GM20000 (cell line): ENCODE data around the gene B4GALT6.

Experiments used
- DNase-seq: peaks from one replicate; pipeline ENCODE4 v3.0.0; 2012; ENCODE audit warnings: low spot score
- TF ChIP-seq, protein P1 (sequence below): IDR thresholded peaks from 2 replicates; pipeline ENCODE4 v1.5.1; 2012; ENCODE audit warnings: mild to moderate bottlenecking, control low read depth; ENCODE audit errors: extremely low read depth, missing control alignments

Gene B4GALT6

DNA sequence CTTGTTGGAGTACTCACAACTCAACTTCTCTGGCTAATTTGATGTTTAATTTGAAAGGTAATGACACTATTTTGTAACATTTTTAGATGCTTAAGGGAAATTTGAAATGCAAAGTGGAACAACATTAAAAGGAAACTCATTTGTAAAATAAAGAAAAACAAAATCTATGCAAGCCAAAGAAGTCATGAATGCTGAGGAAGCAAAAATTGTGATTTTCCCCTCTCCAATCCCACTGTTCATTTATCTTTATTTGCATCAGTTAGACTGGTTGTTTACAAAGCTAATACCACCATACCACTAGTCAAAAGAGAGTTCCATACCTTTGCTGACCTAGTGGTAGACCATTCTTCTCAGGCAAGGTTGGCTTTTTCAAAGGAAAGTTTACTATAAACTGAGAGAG lies 2.2 kb upstream of the B4GALT6 start:
- TF ChIP-seq, protein P1, sequence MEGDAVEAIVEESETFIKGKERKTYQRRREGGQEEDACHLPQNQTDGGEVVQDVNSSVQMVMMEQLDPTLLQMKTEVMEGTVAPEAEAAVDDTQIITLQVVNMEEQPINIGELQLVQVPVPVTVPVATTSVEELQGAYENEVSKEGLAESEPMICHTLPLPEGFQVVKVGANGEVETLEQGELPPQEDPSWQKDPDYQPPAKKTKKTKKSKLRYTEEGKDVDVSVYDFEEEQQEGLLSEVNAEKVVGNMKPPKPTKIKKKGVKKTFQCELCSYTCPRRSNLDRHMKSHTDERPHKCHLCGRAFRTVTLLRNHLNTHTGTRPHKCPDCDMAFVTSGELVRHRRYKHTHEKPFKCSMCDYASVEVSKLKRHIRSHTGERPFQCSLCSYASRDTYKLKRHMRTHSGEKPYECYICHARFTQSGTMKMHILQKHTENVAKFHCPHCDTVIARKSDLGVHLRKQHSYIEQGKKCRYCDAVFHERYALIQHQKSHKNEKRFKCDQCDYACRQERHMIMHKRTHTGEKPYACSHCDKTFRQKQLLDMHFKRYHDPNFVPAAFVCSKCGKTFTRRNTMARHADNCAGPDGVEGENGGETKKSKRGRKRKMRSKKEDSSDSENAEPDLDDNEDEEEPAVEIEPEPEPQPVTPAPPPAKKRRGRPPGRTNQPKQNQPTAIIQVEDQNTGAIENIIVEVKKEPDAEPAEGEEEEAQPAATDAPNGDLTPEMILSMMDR = no peak
- DNase-seq = no peak

DNA sequence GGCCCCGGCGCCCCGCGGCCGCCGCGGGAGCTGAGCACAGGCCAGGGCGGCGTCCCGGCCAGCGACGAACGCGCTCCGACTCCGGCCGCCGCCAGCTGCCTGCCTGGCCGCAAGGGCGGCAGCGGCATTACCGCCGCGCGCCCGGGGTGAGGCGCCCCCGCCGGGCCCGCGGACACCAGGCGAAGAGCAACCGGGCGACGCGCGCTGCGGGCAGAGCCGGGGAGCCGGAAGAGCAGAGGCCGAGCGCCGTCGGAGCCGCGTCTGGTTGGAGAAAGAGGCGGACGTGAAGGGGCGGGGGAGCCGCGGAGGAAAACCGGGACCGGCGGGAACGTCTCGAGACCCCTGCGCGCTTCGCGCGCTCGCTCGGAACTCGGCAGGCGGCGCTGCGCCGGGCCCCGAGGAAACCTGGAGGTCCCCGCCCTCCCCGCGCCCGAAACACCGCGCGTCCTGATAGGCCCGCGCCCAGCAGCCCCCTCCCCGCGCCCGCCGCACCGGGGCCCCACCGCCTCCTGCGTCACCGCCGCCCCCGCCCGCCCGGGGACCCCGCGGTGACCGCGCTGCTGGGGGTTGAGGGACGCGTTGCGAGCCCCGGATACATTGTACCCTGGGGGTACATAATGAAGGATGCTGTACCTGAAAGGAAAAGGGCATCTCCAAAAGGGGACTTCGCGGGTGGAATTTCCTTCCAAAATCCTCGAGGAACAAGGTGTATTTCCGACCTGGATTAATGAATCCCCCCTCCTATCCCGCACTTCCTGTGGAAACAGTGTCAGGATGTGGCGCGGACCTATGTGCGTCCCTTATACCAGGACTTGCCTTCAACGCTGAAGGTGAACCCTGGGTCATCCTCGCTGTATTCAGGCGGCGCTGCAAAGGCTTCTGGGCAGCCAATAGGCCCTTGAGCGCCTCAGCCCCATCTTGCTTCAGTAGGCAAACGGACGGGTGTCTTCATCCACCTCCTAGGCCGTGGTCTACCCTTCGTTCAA lies 1.0 kb upstream of the B4GALT6 start:
- TF ChIP-seq, protein P1 = peak; percentile 40
- DNase-seq = peak; percentile 94

DNA sequence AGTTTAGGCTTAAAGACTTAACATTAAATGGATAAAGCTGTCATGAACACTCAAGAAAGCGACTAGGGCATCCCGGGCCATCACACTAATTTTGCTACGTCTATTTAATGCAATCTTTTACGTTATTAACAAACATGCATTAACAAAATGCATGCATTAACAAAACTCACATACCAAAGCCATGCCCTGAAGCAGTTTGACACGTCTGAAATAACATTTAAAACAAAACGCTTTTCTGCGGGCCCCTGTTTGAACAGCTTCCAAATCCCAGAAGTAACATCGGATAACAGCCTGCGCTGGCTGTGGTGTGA lies 458 bp downstream of the B4GALT6 start:
- TF ChIP-seq, protein P1 = no peak

DNA sequence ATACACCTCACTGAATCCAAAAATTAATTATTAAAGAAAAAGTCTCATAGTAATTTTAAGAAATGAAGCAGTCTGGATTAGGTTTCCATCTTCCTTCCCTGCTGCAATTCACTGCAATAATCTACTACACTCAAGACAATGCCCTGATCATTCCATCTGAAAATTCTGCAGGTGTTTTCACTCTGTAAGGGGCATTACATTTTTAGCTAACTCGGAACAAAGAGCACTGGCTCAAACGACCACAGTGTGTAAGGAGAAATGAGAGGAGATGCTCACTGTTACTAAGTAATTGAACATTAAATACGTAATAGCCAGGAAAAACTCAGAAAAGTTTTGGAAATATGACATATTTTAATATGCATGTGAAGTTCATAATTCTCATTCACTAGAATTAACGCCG lies 1.3 kb downstream of the B4GALT6 start:
- TF ChIP-seq, protein P1 = no peak
- DNase-seq = no peak

More for the DNA sequence above, 458 bp downstream of the B4GALT6 start:
- no peak for DNase-seq

DNA sequence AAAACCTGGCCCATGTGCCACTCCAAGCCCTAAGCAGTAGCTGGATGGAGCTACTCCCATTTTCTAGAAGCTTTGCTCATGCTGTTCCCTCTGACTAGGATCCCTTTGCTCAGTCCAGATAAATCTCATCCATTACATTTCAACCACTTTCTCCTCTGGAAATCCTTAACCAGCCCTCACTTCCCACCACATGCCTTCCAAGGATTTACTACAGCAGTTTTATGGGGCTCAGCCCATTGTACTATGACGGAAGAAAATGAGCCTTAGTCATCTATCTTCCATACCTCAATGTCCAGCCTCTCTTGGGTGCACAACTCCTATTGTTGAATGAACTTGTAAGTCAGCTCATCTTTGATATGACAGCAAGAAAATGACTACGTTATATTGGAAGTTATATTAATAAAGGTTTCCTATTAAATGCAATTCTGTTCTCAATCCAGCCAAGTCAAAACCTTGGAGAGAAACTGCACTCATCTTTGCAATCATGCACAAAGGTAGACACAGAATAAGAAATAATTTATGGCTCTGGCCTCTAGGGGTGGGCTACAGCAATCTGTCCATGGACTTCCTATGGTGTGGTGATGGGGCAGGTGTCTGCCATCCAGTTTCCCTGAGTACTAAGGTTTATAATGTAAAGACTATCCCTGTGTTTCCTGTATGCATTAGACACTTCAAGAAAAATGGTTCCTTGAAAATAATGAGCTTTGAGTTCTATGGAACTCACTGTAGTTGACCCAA lies 3.4 kb downstream of the B4GALT6 start:
- peak; percentile 46 for DNase-seq
- TF ChIP-seq, protein P1 = peak; percentile 27

DNA sequence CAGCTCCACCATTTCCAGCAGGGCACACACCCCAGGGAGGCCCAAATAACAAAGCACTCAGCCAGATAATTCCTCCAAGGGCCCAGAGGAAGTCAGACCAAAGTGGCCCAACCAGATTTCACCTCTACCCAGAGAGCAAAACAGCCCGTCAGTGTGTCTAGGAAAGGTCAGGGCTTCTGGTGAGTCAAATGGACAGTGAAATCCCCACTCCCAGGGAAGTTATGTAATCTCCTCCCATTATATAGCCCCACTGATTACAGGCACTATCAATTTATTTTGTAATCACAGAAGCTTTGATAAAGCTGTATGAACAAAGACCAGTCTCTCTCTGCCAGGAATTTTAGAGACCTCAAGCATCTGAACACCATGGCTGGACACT lies 4.0 kb downstream of the B4GALT6 start:
- TF ChIP-seq, protein P1 = no peak
- DNase-seq = no peak
